Suprapubic skin (tissue), 4 donors: ENCODE measurements around the gene POU3F3.

Experiments
- EP300 ChIP-seq: sonication (generic); formaldehyde crosslinking; IDR thresholded peaks from one replicate; pipeline ENCODE4 v1.6.1; 2017; ENCODE audit warnings: antibody characterized with exemption
- POLR2A ChIP-seq, 2 donors: fragments of 450-650 bp; IDR thresholded peaks; one replicate each; pipeline ENCODE4 v1.6.1; 2017; ENCODE audit warnings: antibody characterized with exemption in 2 of 2, mild to moderate bottlenecking in 2 of 2, moderate library complexity in 2 of 2
- POLR2AphosphoS5 ChIP-seq, 3 donors: sonication (generic); formaldehyde crosslinking; IDR thresholded peaks; one replicate each; pipeline ENCODE4 v1.6.1; 2017; ENCODE audit warnings: antibody characterized with exemption in 3 of 3
- TF ChIP-seq, protein P1 (sequence below), 2 donors: fragments of 200-600 bp in 1 of 2; fragments of 450-650 bp in 1 of 2; sonication (generic) in 1 of 2; IDR thresholded peaks; one replicate each; pipeline ENCODE4 v1.5.1; 2016 to 2019; ENCODE audit warnings: antibody characterized with exemption in 2 of 2, mild to moderate bottlenecking in 1 of 2, moderate library complexity in 1 of 2

DNA sequence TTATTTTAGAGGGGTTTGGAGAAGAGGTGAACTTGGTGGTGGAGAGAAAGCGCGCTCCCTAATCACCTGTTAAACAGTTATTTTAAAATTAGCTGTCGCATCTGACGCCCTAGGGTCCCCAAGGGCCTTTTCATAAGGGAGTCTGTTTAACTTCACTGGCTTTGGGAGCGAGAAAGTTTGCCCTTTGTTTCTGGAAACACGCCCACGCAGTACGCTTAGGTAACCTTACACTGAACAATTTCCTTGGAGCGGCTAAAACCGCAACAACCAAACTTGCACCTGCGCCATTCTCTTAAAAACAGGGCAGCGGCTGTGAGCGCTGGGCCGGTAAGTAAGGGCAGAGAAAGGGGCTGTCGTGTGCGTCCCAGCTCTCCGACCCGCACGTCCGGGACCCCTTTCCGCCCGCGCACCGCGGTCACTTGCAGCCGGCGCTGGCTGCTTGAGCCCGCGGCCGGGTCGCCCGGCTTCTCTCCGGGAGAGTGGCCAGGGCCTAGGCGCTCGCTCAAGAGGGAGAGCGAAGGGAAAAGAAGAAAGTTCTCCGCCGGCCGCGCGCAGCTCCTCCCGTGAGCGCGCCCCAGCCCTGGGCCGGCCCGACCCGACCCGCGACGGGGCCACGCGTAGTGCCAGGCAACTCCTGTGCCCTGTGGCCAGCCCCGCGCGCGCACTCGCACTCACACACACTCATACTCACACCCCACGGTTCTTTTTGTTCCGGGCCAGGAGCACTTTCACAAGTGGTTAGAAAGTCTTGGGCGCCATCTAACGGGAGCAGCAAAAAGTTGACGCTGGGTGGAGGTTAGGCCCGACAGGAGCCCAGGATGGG lies 19.2 kb downstream of the POU3F3 start:
- TF ChIP-seq EP300 (no peak), POLR2AphosphoS5 (IDR thresholded peaks at IDR 0.05) (no peak), POLR2A (IDR thresholded peaks at IDR 0.05) (no peak)
- TF ChIP-seq, protein P1, sequence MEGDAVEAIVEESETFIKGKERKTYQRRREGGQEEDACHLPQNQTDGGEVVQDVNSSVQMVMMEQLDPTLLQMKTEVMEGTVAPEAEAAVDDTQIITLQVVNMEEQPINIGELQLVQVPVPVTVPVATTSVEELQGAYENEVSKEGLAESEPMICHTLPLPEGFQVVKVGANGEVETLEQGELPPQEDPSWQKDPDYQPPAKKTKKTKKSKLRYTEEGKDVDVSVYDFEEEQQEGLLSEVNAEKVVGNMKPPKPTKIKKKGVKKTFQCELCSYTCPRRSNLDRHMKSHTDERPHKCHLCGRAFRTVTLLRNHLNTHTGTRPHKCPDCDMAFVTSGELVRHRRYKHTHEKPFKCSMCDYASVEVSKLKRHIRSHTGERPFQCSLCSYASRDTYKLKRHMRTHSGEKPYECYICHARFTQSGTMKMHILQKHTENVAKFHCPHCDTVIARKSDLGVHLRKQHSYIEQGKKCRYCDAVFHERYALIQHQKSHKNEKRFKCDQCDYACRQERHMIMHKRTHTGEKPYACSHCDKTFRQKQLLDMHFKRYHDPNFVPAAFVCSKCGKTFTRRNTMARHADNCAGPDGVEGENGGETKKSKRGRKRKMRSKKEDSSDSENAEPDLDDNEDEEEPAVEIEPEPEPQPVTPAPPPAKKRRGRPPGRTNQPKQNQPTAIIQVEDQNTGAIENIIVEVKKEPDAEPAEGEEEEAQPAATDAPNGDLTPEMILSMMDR (IDR thresholded peaks at IDR 0.05): peak in 1 of 2 donors; percentile 48
